GM21390 (cell line): ENCODE results near the gene DOK7.

Experiments used
- ATAC-seq: cut with Tn5 transposase; IDR thresholded peaks from one replicate; pipeline ENCODE4 v1.9.1; 2021; ENCODE audit not compliant: unreplicated experiment

Gene DOK7

GRCh38 chr4:3518511-3518880, 55.4 kb downstream of the DOK7 start:
- ATAC-seq, result no peak

GRCh38 chr4:3518941-3519340, 55.8 kb downstream of the DOK7 start:
- no peak for ATAC-seq

GRCh38 chr4:3519468-3520264, 56.6 kb downstream of the DOK7 start:
- no peak for ATAC-seq

DNA sequence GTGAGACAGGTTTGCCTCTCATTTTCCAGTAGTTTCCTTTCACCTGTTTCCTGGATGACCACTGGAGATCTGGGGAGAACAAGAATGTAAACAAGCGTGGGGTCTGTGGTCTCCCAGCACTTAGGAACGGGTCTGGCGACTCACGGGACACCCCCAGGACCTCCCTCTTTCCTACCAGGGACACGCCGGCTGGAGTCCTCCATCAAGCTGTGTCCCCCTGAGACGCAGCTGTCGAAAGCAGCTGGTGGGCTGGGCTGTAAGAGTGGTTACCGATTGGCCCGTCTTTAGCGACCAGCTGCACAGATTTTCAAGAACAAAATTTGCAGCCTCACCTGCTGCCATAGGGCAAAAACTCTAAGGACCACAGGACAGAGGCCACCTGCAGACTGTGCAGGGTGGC, 57.2 kb downstream of the DOK7 start:
- ATAC-seq, result no peak

DNA sequence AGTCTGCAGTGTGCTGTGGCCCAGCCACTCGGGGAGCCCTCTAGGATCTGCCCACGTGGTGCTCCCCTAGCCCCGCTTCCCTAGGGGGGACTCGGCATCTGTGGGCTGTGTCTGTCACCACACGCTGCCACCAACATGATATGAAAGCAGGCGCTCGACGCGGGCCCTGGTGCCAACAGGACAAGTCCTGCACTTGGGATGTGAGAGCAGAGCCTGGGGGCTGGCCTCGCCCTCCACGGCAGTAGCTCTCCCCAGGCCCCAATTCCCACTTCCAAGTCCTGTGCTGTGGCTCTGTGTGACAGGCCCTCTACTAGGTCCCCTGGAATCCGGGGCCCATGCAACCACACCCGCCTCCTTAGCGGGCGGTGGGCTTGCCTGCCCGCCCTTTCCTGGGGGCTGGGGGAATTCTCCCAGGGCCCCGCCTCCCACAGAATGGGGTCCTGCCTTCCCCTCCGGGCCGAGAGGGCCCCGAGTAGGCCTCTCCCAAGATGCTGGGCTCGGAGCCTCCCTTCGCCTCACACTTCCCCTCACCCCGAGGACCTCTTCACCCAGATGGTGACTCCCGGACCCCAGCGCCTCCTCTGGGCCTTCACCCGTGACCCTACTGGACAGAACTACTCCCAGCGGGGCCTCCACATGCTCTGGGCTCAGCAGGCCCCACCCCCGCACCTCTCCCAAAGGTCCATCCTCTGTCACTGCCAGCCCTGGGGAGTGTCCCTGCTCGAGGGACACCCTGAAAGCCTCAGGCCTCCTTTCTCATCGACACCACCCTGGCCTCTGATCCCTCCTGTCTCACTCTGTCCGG, 57.9 kb downstream of the DOK7 start:
- no peak for ATAC-seq

- ATAC-seq, result no peak
Measured at GRCh38 chr4:3521621-3522325, 58.7 kb downstream of the DOK7 start.

DNA sequence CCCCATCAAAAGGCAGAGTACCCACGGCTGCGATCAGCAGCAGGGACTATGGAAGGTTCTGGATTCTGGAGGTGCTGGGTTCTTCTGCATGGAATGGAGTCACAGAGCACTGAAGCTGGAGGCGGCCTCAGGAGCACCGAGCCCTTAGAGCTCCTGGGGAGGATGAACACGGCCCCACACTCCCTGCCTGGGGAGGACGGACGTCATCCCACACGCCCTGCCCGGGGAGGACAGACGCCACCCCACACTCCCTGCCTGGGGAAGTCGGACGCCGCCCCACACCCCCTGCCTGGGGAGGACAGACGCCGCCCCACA, 59.2 kb downstream of the DOK7 start:
- ATAC-seq, result no peak

GRCh38 chr4:3522651-3523050, 59.5 kb downstream of the DOK7 start:
- ATAC-seq, result no peak

DNA sequence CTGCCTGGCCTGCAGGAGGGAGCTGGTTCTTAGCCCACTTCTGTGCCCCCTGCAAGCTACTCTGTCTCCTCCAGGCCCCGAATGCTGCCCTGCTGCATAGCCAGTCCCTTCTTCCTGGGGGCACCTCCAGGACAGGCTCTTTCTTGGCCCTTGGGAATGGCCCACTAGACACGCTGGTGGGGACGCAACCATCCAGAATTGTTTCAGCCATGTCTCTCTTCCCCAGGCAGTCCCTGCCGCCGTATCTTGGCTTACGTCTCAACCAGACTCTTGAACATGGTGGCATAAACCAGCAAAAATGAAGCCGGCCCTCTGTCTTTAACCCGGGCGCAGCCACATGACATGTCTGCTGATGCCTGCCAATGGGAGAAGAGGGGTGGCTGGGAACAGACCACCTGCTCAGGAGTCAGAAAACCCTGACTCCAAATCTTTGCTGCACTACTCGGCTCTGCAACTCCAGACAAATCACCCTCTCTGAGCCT, 60.1 kb downstream of the DOK7 start:
- no peak for ATAC-seq

GRCh38 chr4:3523628-3524221, 60.6 kb downstream of the DOK7 start:
- no peak for ATAC-seq

GRCh38 chr4:3524349-3524748, 61.2 kb downstream of the DOK7 start:
- ATAC-seq, result no peak

DNA sequence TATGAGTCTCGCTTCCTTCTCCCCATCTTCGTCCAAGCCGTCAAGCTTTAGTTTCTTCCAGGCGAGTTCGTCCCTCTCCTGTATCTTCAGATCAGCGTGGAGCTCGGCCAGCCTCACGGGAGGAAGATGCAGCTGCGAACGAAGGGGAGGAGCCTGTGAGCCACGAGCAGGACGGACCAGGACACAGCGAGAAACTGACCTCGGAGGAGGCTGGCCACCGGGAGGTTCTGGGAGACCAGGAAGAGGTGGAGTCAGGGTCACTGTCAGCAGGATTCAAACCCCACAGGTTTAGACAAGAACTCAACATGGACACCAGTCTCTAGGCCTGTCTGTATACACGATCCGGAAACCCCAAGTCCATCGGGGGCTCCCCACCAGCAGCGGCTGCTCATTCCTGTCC, 61.8 kb downstream of the DOK7 start:
- ATAC-seq, result no peak

GRCh38 chr4:3525532-3526430, 62.7 kb downstream of the DOK7 start:
- no peak for ATAC-seq

GRCh38 chr4:3526456-3526855, 63.4 kb downstream of the DOK7 start:
- ATAC-seq, result no peak

DNA sequence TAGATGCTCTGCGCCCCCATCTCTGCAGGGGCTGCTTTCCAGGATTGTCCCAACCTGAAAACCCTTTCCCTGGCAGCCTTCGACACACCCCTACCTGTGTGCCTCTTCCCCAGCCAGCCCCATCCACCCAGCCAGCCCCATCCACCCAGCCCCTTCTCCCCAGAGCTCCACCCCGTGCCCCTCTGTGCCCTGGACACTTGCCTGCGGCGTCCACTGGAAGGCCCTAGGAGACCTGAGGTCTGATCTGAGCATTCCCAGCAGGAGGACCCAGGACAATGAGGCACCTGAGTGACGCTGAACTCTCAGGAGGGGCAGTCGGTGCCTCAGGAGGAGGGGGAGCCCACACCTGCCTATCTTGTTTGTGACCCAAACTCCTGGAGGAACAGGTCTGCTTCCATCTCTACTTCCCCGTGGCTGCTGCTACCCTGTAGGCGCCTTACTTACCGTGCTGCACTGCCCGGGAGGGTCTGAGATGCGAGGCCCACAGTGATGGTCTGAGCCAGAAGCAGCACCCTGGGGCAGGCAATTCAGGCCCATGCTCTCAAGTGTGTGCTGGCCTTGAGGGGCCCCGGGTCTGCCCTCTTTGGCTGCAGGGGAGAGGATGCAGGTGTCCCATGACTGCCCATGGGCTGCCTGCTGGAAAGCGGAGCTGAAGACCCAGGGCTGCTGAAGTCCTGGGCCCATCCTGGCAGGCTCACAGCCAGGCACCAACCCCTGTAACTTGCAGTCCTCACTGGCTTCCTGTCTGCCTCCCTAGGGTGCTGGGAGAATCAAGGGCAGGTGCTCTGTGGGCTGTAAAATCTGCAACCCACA, 64.2 kb downstream of the DOK7 start:
- ATAC-seq, result no peak

DNA sequence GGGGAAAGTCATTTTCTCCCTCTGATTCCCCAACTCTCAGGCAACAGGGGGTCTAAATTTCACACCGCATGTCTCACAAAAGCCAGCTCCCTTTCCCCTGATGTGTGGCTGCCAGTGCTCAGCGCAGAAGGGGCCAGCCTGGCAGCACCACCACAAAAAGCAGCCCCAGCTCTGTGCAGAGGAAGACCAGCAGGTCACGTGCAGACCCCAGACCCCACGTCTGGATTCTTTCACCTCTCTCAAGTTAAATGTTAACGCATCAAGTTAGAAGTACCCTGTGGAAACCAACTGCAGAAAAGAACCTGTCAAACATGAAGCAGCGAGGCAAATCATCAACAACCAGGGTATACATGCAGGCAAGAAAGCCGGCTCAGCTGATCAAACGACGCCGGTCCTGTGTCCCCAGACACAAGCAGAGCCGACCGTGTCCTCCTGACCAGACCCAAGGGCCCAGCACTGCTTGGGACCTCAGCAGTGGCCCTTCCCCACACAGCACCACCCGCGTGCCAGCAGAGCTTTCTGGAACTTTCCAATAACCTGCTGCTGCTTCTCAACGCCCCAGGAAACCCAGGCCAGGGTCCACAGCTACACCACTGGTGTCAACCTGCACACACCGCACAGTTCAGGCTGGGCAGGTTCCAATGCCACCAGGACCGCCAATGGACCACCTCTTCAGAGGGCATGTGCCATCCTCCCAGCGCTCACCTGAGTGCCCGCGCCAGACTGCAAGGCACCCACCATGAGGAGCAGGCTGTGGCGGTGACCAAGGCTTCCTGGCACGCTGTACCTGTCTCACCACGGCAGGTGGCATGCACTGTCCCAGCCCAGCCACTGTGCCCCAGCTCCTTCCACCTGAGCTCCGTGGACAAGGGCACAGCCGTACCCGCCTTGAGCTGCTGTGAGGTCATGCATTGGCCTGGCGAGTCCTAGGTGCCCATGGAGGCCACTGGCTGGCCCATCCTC, 65.1 kb downstream of the DOK7 start:
- ATAC-seq, result no peak

GRCh38 chr4:3529363-3529762, 66.3 kb downstream of the DOK7 start:
- no peak for ATAC-seq

DNA sequence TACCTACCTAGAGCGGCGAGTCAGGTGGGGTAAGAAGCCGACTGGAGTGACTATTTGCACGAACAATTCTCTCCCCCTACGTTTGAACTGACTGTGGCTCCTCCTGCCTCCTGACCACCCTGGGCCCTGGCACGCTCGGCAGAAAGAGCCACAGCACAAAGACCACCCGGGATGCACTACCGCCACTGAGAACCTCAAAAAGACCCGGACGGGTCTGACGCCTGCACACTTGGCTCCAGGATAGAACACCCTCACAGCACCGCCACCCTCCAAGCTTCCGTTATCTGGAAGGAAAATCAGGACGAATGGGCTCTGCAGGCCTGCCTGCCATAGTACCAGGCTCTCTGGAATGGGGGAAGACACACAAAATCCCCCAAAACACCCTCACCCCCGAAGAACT, 66.9 kb downstream of the DOK7 start:
- no peak for ATAC-seq
